GM10266 (cell line): Measurements from ENCODE around the gene LCN9.

Experiments
- DNase-seq: peaks from one replicate; pipeline ENCODE4 v3.0.0; 2012; ENCODE audit errors: extremely low spot score
- TF ChIP-seq, protein P1 (sequence below): IDR thresholded peaks from 2 replicates; pipeline ENCODE4 v1.5.1; 2012; ENCODE audit warnings: mild to moderate bottlenecking, low read depth; ENCODE audit not compliant: control insufficient read depth, insufficient read depth; ENCODE audit errors: missing control alignments

The LCN9 gene

GRCh38 chr9:135699440-135699839, 36.3 kb downstream of the LCN9 start, which contains the start of gene SOHLH1:
SOHLH1 (minus strand) TSS chr9:135699481; CDS start chr9:135699467, 14 bp downstream.
- TF ChIP-seq, protein P1, sequence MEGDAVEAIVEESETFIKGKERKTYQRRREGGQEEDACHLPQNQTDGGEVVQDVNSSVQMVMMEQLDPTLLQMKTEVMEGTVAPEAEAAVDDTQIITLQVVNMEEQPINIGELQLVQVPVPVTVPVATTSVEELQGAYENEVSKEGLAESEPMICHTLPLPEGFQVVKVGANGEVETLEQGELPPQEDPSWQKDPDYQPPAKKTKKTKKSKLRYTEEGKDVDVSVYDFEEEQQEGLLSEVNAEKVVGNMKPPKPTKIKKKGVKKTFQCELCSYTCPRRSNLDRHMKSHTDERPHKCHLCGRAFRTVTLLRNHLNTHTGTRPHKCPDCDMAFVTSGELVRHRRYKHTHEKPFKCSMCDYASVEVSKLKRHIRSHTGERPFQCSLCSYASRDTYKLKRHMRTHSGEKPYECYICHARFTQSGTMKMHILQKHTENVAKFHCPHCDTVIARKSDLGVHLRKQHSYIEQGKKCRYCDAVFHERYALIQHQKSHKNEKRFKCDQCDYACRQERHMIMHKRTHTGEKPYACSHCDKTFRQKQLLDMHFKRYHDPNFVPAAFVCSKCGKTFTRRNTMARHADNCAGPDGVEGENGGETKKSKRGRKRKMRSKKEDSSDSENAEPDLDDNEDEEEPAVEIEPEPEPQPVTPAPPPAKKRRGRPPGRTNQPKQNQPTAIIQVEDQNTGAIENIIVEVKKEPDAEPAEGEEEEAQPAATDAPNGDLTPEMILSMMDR, result no peak
- DNase-seq, result no peak

DNA sequence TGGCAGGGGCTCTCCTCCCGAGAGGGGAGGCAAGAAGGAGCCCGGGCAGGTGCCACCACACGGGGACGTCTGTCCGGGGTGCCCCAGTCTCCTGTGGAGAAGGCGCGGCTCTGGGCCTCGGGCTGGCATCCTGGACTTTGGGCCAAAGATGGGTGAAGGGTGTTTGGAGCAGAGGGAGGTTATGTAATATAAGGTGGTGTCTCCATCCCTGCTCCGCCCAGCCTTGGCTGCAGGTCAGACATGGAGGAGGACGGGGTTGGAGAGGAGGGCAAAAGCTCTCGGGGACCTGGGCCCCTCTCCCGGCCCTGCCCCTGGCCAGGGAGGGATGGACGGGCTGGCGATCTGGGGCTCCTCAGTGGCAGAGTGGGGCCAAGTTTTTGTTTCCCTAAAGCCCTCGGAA, 37.4 kb downstream of the LCN9 start:
- no peak for DNase-seq
- TF ChIP-seq, protein P1, result no peak

DNA sequence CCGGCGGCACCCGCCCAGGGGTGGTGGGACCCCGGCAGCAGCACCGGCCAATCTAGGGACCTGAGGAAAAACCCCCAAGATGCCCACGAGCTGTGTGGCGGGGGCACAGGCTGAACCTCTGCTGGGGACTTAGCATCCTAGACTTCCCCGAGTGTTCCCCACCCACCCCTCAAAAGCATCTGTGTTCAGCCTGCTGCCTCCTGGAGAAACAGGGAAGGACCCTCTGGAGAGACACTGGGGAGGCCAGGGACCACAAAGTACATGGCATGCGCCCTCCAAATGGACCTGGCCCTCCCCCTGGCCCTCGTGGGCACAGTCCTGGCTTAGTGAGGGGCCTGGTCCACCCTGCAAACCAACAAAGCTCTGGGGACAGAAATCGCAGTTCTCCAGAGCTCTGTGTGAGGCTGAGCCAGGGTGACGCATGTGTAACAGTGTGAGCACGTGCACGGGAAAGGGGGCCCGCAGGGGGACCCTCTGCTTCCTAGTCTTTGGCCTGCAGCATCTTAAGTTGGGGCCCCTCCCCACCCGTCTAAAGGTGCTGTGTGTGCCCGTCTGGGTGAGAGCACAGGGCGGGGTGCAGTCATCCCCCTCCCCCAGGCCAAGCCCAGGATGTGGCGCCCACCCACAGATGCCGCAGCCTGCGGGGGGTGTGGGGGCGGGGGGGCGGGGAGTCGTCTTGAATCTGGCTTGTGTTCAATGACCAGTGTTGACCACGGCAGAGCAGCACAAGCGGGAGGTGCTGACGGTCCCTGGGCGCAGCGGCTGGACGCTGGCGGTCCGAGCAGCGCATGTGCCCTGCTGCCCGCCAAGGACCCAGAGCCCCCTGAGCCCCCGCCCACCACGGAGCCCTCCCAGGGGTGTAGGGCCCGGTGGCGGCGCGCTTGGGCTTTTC, 38.2 kb downstream of the LCN9 start:
- TF ChIP-seq, protein P1, result no peak
- DNase-seq, result peak; percentile 63

DNA sequence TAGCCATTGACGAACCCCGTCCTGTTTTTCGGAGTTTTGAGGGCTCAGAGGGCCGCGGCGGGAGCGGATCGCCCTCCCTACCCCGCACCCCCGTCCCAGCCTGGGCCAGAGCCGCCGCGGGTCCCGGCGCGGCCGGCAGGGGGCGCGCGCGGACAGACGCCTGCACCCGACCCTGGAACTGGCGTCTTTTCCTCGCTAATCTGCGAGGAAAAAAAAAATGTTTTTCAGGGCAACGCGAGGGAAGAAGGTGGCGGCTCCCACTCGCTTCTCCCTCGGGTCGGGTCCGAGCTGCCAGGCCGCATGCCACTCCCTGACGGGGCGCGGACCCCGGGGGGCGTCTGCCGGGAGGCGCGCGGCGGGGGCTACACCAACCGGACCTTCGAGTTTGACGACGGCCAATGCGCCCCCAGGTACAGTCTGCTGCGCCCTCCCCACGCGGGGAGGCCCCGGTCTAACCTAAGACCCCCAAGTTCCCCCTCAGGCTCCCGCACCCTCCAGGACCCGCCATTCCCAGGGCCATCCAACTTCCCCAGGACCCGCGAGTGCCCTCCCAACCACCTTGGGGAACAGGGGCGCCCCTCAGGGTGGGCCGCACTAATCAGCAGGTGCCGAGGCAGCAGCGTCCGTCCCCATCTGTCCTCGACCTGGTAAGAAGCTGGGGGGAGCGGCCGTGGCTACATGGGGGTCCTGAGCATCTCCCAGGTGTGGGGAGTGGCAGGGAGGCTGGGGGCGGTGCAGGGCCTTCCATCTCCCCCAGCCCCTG, 39.0 kb downstream of the LCN9 start, which contains the start of gene KCNT1:
Gene KCNT1, plus strand, starts transcription at position 227 of the 763 bp plus-strand sequence. Its CDS starts 74 bp downstream, at position 301.
- DNase-seq, result peak; percentile 92
- TF ChIP-seq, protein P1, result peak; percentile 80

DNA sequence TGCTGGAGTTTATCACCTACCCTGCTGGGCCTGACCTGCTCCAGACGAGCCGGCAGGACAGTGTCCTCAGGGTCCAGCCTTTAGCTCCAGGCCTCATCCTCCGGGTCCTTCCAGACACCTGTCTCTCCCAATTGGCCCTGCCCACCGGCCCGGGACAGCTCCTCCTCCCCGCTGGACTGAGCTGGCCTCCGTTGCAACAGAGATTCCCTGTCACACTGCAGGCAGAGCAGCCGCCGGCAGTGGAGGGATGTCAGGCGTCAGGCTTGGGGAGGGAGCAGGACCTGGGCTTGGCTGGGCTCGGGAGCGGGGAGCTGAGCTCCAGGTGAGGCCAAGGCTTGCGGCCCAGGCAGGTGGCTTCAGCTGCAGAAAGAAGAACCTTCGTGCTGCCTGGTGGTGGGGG, 40.6 kb downstream of the LCN9 start:
- no peak for DNase-seq
- TF ChIP-seq, protein P1, result no peak

- no peak for DNase-seq
- TF ChIP-seq, protein P1, result no peak
Observed at GRCh38 chr9:135704483-135704882, 41.4 kb downstream of the LCN9 start.

GRCh38 chr9:135705376-135705775, 42.3 kb downstream of the LCN9 start:
- DNase-seq, result no peak
- TF ChIP-seq, protein P1, result no peak
